ENCODE results near the gene MYH3.

Gene MYH3

GRCh38 chr17:10633738-10634379, 23.2 kb downstream of the MYH3 start:
- ATAC-seq (replicated peaks) = peak; percentile 99

GRCh38 chr17:10631701-10632100, 25.4 kb downstream of the MYH3 start:
- Mint-ChIP-seq H3K9me3 (peaks cover 0 to 1% of the 10 kb centered on the region in 2 donors), H3K27ac (no peak overlapping the region), H3K36me3 (peaks cover 34 to 55% of the 10 kb centered on the region in 2 donors), H3K4me3 (no peak overlapping the region), H3K4me1 (peaks cover 19 to 26% of the 10 kb centered on the region in 2 donors), H3K27me3 (no peaks in the 10 kb centered on the region)
- DNase-seq (no peak), ATAC-seq (replicated peaks) (no peak)

More at GRCh38 chr17:10633738-10634379, 23.2 kb downstream of the MYH3 start:
- Mint-ChIP-seq H3K27ac (no peak overlapping the region), H3K36me3 (peaks cover 50 to 63% of the 10 kb centered on the region in 2 donors), H3K4me3 (peak overlapping the region in 1 of 2 donors; percentile 17), H3K27me3 (no peaks in the 10 kb centered on the region), H3K9me3 (peaks cover 0 to 1% of the 10 kb centered on the region in 2 donors), H3K4me1 (peaks cover 19 to 26% of the 10 kb centered on the region in 2 donors)
- peak; percentile 44 for DNase-seq

- Mint-ChIP-seq H3K4me3 (no peak overlapping the region), H3K9me3 (peaks cover 0 to 1% of the 10 kb centered on the region in 2 donors), H3K36me3 (peaks cover 34 to 55% of the 10 kb centered on the region in 2 donors), H3K4me1 (peaks cover 19 to 26% of the 10 kb centered on the region in 2 donors), H3K27me3 (no peaks in the 10 kb centered on the region), H3K27ac (no peak overlapping the region)
- ATAC-seq (replicated peaks) = no peak
- DNase-seq = no peak
Observed at GRCh38 chr17:10631048-10631700, 25.9 kb downstream of the MYH3 start.

- peaks cover 0 to 1% of the 10 kb centered on the region in 2 donors for H3K9me3 Mint-ChIP-seq
- no peak overlapping the region for H3K4me3 Mint-ChIP-seq
- no peaks in the 10 kb centered on the region for H3K27me3 Mint-ChIP-seq
- no peak for DNase-seq
- no peak overlapping the region for H3K27ac Mint-ChIP-seq
- ATAC-seq (replicated peaks) = no peak
- H3K4me1 Mint-ChIP-seq = peaks cover 13 to 15% of the 10 kb centered on the region in 2 donors
- peaks cover 23 to 43% of the 10 kb centered on the region in 2 donors for H3K36me3 Mint-ChIP-seq
Observed at GRCh38 chr17:10629706-10630105, 27.4 kb downstream of the MYH3 start.

- ATAC-seq (replicated peaks) (no peak), DNase-seq (no peak)
- Mint-ChIP-seq H3K36me3 (peaks cover 21 to 40% of the 10 kb centered on the region in 2 donors), H3K4me1 (peaks cover 4 to 8% of the 10 kb centered on the region in 2 donors), H3K27me3 (no peaks in the 10 kb centered on the region), H3K27ac (no peak overlapping the region), H3K4me3 (no peak overlapping the region), H3K9me3 (peaks cover 0 to 1% of the 10 kb centered on the region in 2 donors)
Observed at GRCh38 chr17:10628756-10629155, 28.4 kb downstream of the MYH3 start.

- H3K4me3 Mint-ChIP-seq = no peak overlapping the region
- DNase-seq (no peak), ATAC-seq (replicated peaks) (no peak)
- H3K27me3 Mint-ChIP-seq = no peaks in the 10 kb centered on the region
- peaks cover 16 to 32% of the 10 kb centered on the region in 2 donors for H3K36me3 Mint-ChIP-seq
- peaks cover 0 to 1% of the 10 kb centered on the region in 2 donors for H3K9me3 Mint-ChIP-seq
- H3K27ac Mint-ChIP-seq = no peak overlapping the region
- peaks cover 8 to 14% of the 10 kb centered on the region in 2 donors for H3K4me1 Mint-ChIP-seq
Observed at GRCh38 chr17:10626390-10626789, 30.7 kb downstream of the MYH3 start.

- H3K9me3 Mint-ChIP-seq = peaks cover 0 to 1% of the 10 kb centered on the region in 2 donors
- peaks cover 4 to 15% of the 10 kb centered on the region in 2 donors for H3K4me1 Mint-ChIP-seq
- no peak for DNase-seq
- no peak for ATAC-seq (replicated peaks)
- H3K4me3 Mint-ChIP-seq = no peak overlapping the region
- H3K36me3 Mint-ChIP-seq = peaks cover 10 to 21% of the 10 kb centered on the region in 2 donors
- H3K27ac Mint-ChIP-seq = no peak overlapping the region
- H3K27me3 Mint-ChIP-seq = no peaks in the 10 kb centered on the region
Observed at GRCh38 chr17:10624969-10625368, 32.1 kb downstream of the MYH3 start.

GRCh38 chr17:10623737-10624338, 33.3 kb downstream of the MYH3 start:
- ATAC-seq (replicated peaks) = no peak
- Mint-ChIP-seq H3K36me3 (peaks cover 0 to 9% of the 10 kb centered on the region in 2 donors), H3K4me1 (peaks cover 4 to 15% of the 10 kb centered on the region in 2 donors), H3K9me3 (no peaks in the 10 kb centered on the region), H3K4me3 (no peak overlapping the region), H3K27me3 (no peaks in the 10 kb centered on the region), H3K27ac (no peak overlapping the region)
- DNase-seq = no peak

GRCh38 chr17:10622617-10623485, 34.3 kb downstream of the MYH3 start:
- ATAC-seq (replicated peaks) = no peak
- H3K4me1 Mint-ChIP-seq = peaks cover 5 to 20% of the 10 kb centered on the region in 2 donors
- H3K4me3 Mint-ChIP-seq = no peak overlapping the region
- H3K27ac Mint-ChIP-seq = peak overlapping the region; percentile 11
- DNase-seq = no peak
- H3K36me3 Mint-ChIP-seq = no peaks in the 10 kb centered on the region
- H3K27me3 Mint-ChIP-seq = no peaks in the 10 kb centered on the region
- H3K9me3 Mint-ChIP-seq = no peaks in the 10 kb centered on the region

GRCh38 chr17:10621397-10621796, 35.7 kb downstream of the MYH3 start:
- H3K4me3 Mint-ChIP-seq = no peak overlapping the region
- peaks cover 5 to 20% of the 10 kb centered on the region in 2 donors for H3K4me1 Mint-ChIP-seq
- H3K9me3 Mint-ChIP-seq = no peaks in the 10 kb centered on the region
- ATAC-seq (replicated peaks) = no peak
- no peak overlapping the region for H3K27ac Mint-ChIP-seq
- no peaks in the 10 kb centered on the region for H3K36me3 Mint-ChIP-seq
- DNase-seq = no peak
- H3K27me3 Mint-ChIP-seq = no peaks in the 10 kb centered on the region

- no peak for DNase-seq
- Mint-ChIP-seq H3K27me3 (no peaks in the 10 kb centered on the region), H3K9me3 (no peaks in the 10 kb centered on the region), H3K27ac (no peak overlapping the region), H3K4me3 (no peak overlapping the region), H3K36me3 (no peaks in the 10 kb centered on the region), H3K4me1 (peaks cover 5 to 20% of the 10 kb centered on the region in 2 donors)
- ATAC-seq (replicated peaks) = no peak
Observed at GRCh38 chr17:10620823-10621222, 36.3 kb downstream of the MYH3 start.

GRCh38 chr17:10618202-10618635, 38.9 kb downstream of the MYH3 start:
- H3K36me3 Mint-ChIP-seq = no peaks in the 10 kb centered on the region
- H3K27ac Mint-ChIP-seq = no peak overlapping the region
- DNase-seq (peak; percentile 53), ATAC-seq (replicated peaks) (peak; percentile 95 to 97)
- peaks cover 8 to 9% of the 10 kb centered on the region in 2 donors for H3K27me3 Mint-ChIP-seq
- no peaks in the 10 kb centered on the region for H3K9me3 Mint-ChIP-seq
- peaks cover 5 to 20% of the 10 kb centered on the region in 2 donors for H3K4me1 Mint-ChIP-seq
- no peak overlapping the region for H3K4me3 Mint-ChIP-seq

- Mint-ChIP-seq H3K36me3 (no peaks in the 10 kb centered on the region), H3K4me1 (peaks cover 2 to 12% of the 10 kb centered on the region in 2 donors), H3K9me3 (no peaks in the 10 kb centered on the region), H3K27me3 (peaks cover 9 to 11% of the 10 kb centered on the region in 2 donors), H3K4me3 (no peak overlapping the region), H3K27ac (no peak overlapping the region)
- no peak for DNase-seq
- ATAC-seq (replicated peaks) = no peak
Observed at GRCh38 chr17:10617120-10617505, 40.0 kb downstream of the MYH3 start.
